Activated naive CD4-positive, alpha-beta T cell (primary cell): ENCODE data around the gene IFIT3.
A peak's percentile ranks its signal among the peaks of the same experiment; 100 is the strongest.
"Not testable (repeated sequence)": the region's sequence is repeated elsewhere in the genome, so short reads cannot be mapped to it uniquely, and the experiment has no call there.

Source experiments
- DNase-seq, 4 experiments: peaks; one replicate each; lab custom pipeline; 2025; lab: John Stamatoyannopoulos, UW

Gene IFIT3

GRCh38 chr10:89327803-89328441, at the start of gene IFIT3:
Gene IFIT3, plus strand, starts transcription at chr10:89327997. Its CDS starts 77 bp downstream, at chr10:89328074.
- DNase-seq, result peak in 1 of 4 experiments; percentile 11

- no peak for DNase-seq
Measured at GRCh38 chr10:89278034-89278535, 49.7 kb upstream of the IFIT3 start.

GRCh38 chr10:89278900-89279392, 48.9 kb upstream of the IFIT3 start:
- no peak for DNase-seq

GRCh38 chr10:89279421-89279869, 48.4 kb upstream of the IFIT3 start:
- no peak for DNase-seq

GRCh38 chr10:89280508-89280907, 47.3 kb upstream of the IFIT3 start:
- DNase-seq, result no peak

GRCh38 chr10:89281606-89282395, 46.0 kb upstream of the IFIT3 start:
- no peak for DNase-seq

GRCh38 chr10:89283025-89283935, 44.5 kb upstream of the IFIT3 start:
- DNase-seq, result no peak

- no peak for DNase-seq
Measured at GRCh38 chr10:89283936-89284475, 43.8 kb upstream of the IFIT3 start.

GRCh38 chr10:89284711-89285110, 43.1 kb upstream of the IFIT3 start:
- not testable (repeated sequence) for DNase-seq

- not testable (repeated sequence) for DNase-seq
Measured at GRCh38 chr10:89285303-89285702, 42.5 kb upstream of the IFIT3 start.

- no peak for DNase-seq
Measured at GRCh38 chr10:89294721-89295239, 33.0 kb upstream of the IFIT3 start.

GRCh38 chr10:89295597-89295996, 32.2 kb upstream of the IFIT3 start:
- no peak for DNase-seq

- no peak for DNase-seq
Measured at GRCh38 chr10:89296220-89296648, 31.6 kb upstream of the IFIT3 start.

- no peak for DNase-seq
Measured at GRCh38 chr10:89297356-89297755, 30.4 kb upstream of the IFIT3 start.

GRCh38 chr10:89297791-89298190, 30.0 kb upstream of the IFIT3 start:
- DNase-seq, result no peak

- DNase-seq, result no peak
Measured at GRCh38 chr10:89299031-89299430, 28.8 kb upstream of the IFIT3 start.

- no peak for DNase-seq
Measured at GRCh38 chr10:89301232-89301631, 26.6 kb upstream of the IFIT3 start.

GRCh38 chr10:89301721-89302445, 25.9 kb upstream of the IFIT3 start, which contains the start of gene IFIT2:
Gene IFIT2, plus strand, starts transcription at chr10:89302046. Its CDS starts 78 bp downstream, at chr10:89302124.
- DNase-seq, result no peak

GRCh38 chr10:89302625-89303024, 25.2 kb upstream of the IFIT3 start:
- no peak for DNase-seq

- no peak for DNase-seq
Measured at GRCh38 chr10:89303161-89303560, 24.6 kb upstream of the IFIT3 start.

- no peak for DNase-seq
Measured at GRCh38 chr10:89304026-89304425, 23.8 kb upstream of the IFIT3 start.
